HCT116 (cell line): ENCODE measurements around the gene TMEM269.

Experiments used
- CTCF ChIP-seq, 3 experiments: fragments of 200-600 bp in 1 of 3; sonication (generic) in 1 of 3; IDR thresholded peaks in 2 of 3; conservative IDR thresholded peaks in 1 of 3; 2 replicates each; pipeline ENCODE4 v1.5.1; 2012 to 2017; ENCODE audit warnings: low read depth in 2 of 3, low read length in 2 of 3, antibody characterized with exemption in 1 of 3, borderline replicate concordance in 1 of 3, control low read depth in 1 of 3, mild to moderate bottlenecking in 1 of 3, mixed read lengths in 1 of 3, mixed run types in 1 of 3, moderate library complexity in 1 of 3; ENCODE audit not compliant: insufficient read depth in 1 of 3
- EZH2 ChIP-seq: fragments of 200-600 bp; sonication (generic); IDR thresholded peaks from 2 replicates; pipeline ENCODE4 v1.6.1; 2017; ENCODE audit warnings: antibody characterized with exemption, mixed run types
- JUND ChIP-seq: IDR thresholded peaks from 2 replicates; pipeline ENCODE4 v1.6.1; 2012
- POLR2A ChIP-seq: IDR thresholded peaks from 2 replicates; pipeline ENCODE4 v1.7.0; 2011; ENCODE audit warnings: borderline replicate concordance; ENCODE audit not compliant: insufficient read depth, insufficient read length; ENCODE audit errors: extremely low read depth
- POLR2AphosphoS5 ChIP-seq: IDR thresholded peaks from 2 replicates; pipeline ENCODE4 v1.6.1; 2011; ENCODE audit warnings: mild to moderate bottlenecking, low read depth, low read length, moderate library complexity
- TF ChIP-seq, protein P1 (sequence below): IDR thresholded peaks from 2 replicates; pipeline ENCODE4 v1.6.1; 2012
- TF ChIP-seq, protein P2 (sequence below): IDR thresholded peaks from 2 replicates; pipeline ENCODE4 v1.6.1; 2012; ENCODE audit warnings: low read depth

DNA sequence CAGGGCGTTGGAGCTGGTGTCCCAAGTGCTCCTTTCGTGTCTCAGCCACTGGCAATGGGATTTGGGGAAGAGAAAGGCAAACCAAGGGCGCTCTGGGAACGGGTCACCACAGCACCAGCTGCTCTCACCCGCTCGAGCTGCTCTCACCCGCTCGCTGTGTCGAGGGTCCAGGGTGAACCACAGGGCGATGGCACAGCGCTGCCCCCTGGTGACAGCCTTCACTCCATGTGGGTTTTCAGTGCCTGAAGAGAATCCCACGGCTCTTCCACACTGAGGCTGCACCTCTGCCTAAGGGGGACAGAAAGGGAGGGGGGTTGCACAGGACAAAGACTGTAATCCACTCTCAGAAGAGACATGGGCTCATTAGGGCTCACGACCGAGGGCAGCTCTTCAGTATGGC, 37.7 kb upstream of the TMEM269 start:
- TF ChIP-seq POLR2AphosphoS5 (no peak), CTCF (IDR thresholded peaks at IDR 0.05 in 2 of 3, conservative IDR thresholded peaks at IDR 0.05 in 1 of 3; ENCODE audit: borderline replicate concordance in 1 of 3, insufficient read depth in 1 of 3, low read depth in 2 of 3, low read length in 2 of 3) (peak; percentile 48 to 79 (median 74); a peak in 5 of 6 replicates), EZH2 (no peak), POLR2A (no peak), JUND (no peak)
- TF ChIP-seq, protein P1, sequence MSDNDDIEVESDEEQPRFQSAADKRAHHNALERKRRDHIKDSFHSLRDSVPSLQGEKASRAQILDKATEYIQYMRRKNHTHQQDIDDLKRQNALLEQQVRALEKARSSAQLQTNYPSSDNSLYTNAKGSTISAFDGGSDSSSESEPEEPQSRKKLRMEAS = no peak
- TF ChIP-seq, protein P2, sequence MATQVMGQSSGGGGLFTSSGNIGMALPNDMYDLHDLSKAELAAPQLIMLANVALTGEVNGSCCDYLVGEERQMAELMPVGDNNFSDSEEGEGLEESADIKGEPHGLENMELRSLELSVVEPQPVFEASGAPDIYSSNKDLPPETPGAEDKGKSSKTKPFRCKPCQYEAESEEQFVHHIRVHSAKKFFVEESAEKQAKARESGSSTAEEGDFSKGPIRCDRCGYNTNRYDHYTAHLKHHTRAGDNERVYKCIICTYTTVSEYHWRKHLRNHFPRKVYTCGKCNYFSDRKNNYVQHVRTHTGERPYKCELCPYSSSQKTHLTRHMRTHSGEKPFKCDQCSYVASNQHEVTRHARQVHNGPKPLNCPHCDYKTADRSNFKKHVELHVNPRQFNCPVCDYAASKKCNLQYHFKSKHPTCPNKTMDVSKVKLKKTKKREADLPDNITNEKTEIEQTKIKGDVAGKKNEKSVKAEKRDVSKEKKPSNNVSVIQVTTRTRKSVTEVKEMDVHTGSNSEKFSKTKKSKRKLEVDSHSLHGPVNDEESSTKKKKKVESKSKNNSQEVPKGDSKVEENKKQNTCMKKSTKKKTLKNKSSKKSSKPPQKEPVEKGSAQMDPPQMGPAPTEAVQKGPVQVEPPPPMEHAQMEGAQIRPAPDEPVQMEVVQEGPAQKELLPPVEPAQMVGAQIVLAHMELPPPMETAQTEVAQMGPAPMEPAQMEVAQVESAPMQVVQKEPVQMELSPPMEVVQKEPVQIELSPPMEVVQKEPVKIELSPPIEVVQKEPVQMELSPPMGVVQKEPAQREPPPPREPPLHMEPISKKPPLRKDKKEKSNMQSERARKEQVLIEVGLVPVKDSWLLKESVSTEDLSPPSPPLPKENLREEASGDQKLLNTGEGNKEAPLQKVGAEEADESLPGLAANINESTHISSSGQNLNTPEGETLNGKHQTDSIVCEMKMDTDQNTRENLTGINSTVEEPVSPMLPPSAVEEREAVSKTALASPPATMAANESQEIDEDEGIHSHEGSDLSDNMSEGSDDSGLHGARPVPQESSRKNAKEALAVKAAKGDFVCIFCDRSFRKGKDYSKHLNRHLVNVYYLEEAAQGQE = no peak
